GM21526 (cell line): ENCODE data around the gene PRKAR2B.
"Not testable (repeated sequence)": the region's sequence is repeated elsewhere in the genome, so short reads cannot be mapped to it uniquely, and the experiment has no call there.

Experiments
- ATAC-seq: cut with Tn5 transposase; IDR thresholded peaks from one replicate; pipeline ENCODE4 v1.9.1; 2021; ENCODE audit warnings: moderate library complexity; ENCODE audit not compliant: unreplicated experiment, low FRiP score

PRKAR2B gene

GRCh38 chr7:107075863-107076574, 31.5 kb downstream of the PRKAR2B start:
- no peak for ATAC-seq

DNA sequence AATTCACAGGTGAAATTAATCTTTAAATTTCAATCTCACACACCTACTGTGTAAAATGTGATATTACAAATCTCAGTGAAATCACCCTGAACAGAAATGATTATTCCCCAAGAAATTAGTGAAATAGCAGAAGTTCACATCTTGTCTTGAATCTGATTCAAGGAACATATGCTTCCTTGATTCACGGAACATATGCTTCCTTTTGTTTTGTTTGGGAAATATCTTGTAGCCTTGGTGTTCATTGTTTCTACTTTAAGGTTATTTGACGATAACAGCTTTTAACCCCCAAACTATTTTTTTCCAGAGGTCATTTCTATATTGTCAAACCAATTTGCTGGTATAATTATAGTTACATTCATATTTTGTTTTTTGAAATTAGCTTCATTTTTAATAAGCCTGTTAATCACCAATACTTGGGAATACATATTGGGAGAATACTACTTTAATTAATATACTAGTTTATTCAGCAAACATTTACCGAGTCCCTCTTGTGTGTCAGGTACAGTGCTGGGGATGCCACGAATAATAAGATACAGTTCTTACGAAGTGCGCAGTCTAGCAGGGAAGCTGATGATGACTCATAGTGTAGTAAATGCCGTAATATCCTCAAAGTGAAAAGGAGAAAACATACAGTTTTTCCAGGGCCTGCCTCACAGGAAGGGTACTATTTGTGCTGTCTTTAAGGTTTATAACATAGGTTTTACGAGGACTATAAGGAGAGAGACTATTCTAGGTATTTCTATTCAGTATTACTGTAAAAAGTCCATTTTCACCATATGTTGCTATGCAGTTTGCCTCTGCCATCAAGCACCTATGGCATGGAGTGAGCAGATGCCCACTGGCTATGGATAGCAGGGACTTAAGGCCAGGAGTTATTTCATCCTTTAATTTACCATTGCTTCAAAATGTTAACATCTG, 32.5 kb downstream of the PRKAR2B start:
- ATAC-seq: no peak

- no peak for ATAC-seq
Observed at GRCh38 chr7:107077699-107078516, 33.4 kb downstream of the PRKAR2B start.

DNA sequence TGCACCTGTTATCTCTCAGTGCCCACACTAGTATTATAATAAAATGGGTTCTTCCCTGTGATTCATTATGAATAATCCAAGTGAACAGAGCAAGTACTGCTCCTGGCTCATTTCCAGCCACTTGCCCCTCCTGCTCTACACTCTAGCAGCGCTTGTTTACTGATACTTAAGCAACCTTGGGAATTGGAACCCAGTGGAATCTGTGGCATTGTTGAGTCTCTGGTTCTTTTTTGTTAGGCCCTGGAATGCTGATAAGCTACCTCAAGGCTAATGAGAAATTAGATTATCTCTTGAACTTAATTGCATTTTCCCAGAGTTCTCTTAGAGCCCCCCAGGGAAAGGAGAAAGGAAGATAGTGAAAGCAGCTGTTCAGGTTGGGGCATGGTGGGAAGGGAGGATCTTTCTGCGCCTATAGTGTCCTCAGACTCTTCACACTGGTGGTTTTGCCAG, 34.0 kb downstream of the PRKAR2B start:
- ATAC-seq: no peak

DNA sequence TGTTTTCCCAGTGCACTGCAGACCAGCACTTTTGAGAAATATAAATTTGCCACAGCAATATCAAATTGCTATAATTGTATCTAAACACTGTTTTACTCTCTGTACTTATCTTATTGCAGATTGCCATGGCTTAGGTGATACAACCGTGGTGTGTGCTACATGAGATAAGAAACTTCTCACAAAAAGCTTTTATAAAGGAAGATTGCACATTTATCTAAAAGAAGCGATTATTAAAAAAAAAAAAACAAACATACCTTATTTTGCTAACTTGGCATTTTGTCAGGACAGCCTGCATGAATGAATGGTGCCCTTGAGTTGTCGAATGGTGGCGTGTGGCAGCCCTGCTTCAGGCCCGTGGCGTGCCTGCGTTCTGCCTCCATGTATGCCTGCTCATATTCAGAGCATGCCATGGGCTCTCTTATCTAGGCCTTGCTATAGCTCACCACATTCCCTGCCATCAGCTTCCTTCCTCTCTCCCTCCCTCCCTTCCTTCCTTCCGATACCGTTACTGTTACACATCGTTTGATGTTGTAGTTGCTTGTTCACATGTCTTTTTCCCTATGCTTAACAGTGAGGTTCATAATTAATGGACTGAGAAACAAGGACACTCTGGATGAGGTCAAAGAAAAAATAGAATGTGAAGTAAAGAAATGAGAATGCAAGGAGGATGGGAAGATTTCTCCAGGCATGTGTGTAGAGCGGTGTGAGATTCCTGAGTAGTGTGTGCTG, 34.9 kb downstream of the PRKAR2B start:
- no peak for ATAC-seq

GRCh38 chr7:107080099-107080505, 35.6 kb downstream of the PRKAR2B start:
- no peak for ATAC-seq

- ATAC-seq: no peak
Observed at GRCh38 chr7:107080533-107080932, 36.0 kb downstream of the PRKAR2B start.

GRCh38 chr7:107085180-107085579, 40.7 kb downstream of the PRKAR2B start:
- no peak for ATAC-seq

GRCh38 chr7:107089627-107090026, 45.1 kb downstream of the PRKAR2B start:
- no peak for ATAC-seq

- no peak for ATAC-seq
Observed at GRCh38 chr7:107090457-107090856, 46.0 kb downstream of the PRKAR2B start.

DNA sequence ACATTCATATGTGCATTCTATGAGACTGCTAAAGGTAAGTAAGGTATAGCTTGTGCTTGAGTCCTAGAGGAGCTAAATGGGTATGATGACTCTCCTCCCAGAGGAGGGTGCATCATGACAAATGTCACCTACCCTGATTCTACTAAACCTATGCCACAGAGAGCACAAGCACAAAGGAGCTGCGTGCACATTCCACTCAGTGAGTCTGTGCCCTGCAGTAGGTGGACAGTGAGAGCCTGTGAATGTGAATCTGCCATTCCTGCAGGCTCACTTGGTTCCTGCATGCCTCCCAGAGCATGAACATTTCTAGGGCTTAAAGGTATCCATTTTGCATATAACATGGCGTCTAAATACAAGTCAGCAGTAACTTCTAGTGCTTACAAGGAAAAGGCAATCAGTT, 46.8 kb downstream of the PRKAR2B start:
- ATAC-seq: no peak

DNA sequence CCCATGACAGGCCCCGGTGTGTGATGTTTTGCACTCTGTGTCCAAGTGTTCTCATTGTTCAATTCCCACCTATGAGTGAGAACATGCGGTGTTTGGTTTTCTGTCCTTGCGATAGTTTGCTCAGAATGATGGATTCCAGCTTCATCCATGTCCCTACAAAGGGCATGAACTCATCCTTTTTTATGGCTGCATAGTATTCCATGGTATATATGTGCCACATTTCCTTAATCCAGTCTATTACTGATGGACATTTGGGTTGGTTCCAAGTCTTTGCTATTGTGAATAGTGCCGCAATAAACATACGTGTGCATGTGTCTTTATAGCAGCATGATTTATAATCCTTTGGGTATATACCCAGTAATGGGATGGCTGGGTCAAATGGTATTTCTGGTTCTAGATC, 49.2 kb downstream of the PRKAR2B start:
- not testable (repeated sequence) for ATAC-seq

GRCh38 chr7:107099154-107099553, 54.6 kb downstream of the PRKAR2B start:
- not testable (repeated sequence) for ATAC-seq

GRCh38 chr7:107100824-107101223, 56.3 kb downstream of the PRKAR2B start:
- no peak for ATAC-seq

DNA sequence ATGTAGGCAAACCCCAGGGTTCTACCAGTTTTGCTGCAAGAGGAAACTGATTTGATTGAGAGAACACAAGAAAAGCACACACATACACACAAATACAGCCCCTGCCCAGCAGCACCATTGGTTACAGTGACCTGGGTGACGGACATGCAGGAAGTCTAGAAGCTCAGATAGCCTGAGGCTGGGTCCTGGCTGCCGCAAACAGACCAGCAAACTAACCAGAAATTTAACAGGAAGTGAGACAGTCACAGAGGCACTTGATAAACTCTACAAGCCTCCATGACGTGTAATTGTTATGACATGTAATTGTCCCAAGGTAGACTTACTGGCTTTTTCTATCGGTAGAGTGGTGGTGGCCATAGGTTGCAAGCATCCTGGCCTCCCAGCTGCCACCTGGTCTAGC, 58.9 kb downstream of the PRKAR2B start:
- no peak for ATAC-seq

- no peak for ATAC-seq
Observed at GRCh38 chr7:107104801-107105200, 60.3 kb downstream of the PRKAR2B start.

- ATAC-seq: no peak
Observed at GRCh38 chr7:107105591-107106245, 61.2 kb downstream of the PRKAR2B start.

DNA sequence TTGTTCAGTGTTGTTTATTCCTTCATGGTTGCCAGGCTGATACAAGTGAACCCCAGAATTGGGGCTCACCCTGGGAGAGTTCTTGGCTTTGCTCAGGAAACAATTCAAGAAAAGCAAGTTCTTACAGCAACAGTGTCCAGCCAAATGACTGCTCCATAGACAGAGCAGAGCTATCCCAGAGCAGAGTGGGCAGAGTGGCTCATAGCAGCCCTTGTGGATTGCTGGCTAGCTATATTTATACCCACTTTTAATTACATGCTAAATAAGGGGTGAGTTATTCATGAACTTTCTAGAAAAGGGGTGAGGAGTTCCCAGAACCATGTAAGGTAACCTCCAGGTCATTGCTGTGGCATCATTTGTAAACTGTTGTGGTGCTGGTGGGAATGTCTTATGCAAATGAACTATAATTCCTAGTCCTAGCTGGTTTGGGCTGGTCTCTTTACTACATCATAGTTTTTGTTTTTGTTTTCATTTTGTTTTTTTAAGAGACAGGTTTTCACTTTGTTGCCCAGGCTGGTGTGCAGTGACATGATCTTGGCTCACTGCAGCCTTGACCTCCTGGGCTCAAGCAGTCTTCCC, 64.4 kb downstream of the PRKAR2B start:
- ATAC-seq: no peak

DNA sequence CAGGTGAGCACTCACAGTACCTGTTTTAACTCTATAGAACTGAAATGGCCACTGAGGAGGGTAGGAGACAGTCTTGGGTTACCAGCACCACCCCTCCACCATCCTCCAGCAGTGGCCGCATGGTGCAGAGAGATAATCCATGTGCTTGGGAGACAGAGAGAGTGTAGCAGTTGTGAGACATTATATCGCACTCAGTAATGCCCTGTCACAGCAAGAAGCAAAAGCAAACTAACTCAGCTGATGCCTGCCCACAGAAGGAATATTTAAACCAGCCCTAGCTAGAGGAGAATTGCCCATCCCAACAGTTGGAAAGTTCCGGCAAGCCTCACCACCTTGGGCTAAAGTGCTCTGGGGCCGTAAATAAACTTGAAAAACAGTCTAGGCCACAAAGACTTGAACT, 65.5 kb downstream of the PRKAR2B start:
- ATAC-seq: no peak
